ENCODE data around the gene HOXA11. TPM values are rescaled to one million over a fixed set of nuclear protein-coding genes. Genes with fewer than 3 reads are reported as not detected.
A peak's percentile ranks its signal among the peaks of the same experiment; 100 is the strongest.

Gene HOXA11
- total RNA-seq, 1 experiment from 2014 or later: 26.6 TPM

DNA sequence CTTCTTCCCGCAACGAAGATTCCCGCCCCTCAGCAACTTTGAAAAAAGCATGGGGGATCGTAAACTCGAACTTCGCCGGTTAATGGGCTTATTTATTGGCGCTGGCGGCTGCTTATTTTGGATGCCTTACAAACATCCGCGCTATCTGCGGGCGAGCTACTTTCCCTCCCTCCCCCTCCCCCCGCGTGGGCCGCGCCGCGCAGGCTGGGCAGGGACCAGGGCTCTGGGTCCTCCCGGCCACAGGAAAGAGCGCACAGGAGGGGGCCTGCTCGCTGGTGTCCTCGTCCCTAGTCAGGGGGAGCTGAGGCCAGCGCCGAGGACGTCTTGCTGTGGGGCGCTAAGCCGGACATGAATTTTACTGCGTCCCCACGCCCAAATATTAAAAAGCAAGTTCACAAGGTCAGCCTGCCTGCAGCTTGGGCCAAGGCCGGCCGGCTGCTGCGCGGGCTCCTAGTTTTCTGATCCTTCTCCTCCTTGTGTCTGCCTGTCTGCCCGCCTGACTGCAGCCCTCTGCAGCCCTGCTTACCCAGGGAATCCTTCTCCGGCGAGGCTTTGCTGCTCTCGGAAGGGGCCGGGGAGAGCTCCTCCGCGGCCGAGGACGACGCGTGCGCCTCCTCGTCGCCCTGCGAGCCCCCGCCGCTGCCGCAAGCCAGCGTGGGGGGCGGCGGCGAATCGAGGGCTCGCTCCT lies 12.1 kb downstream of the HOXA11 start:
- Histone ChIP-seq H3K9ac (ENCODE audit: low read length) (peak overlapping the region; percentile 90), H3K27ac (ENCODE audit: low read length) (peak overlapping the region; percentile 97), H4K20me1 (ENCODE audit: low read length) (no peaks in the 10 kb centered on the region), H3K4me3 (ENCODE audit: low read length) (peak overlapping the region; percentile 84), H2AFZ (ENCODE audit: low read length) (no peak overlapping the region), H3K9me2 (replicated peaks; ENCODE audit: low read length) (no peaks in the 10 kb centered on the region), H3K27me3 (ENCODE audit: low read length) (no peaks in the 10 kb centered on the region), H3K36me3 (ENCODE audit: low read depth, low read length) (0 out of 2 replicates have a peak, but pooled peaks cover 4% of the 10 kb centered on the region), H3F3A (ENCODE audit: low read length, unreplicated experiment) (no peaks in the 10 kb centered on the region), H3K4me1 (ENCODE audit: insufficient read depth, low read length) (peaks cover 21% of the 10 kb centered on the region), H3K79me2 (ENCODE audit: low read length) (peaks cover 100% of the 10 kb centered on the region), H3K9me3 (ENCODE audit: low read length) (no peaks in the 10 kb centered on the region), H3K4me2 (ENCODE audit: low read length) (peak overlapping the region; percentile 93)
- CTCF ChIA-PET: interaction anchor here (0.5 to 0.7 kb wide), 3 partner anchors 9 to 600 kb away, joined by 3 read pairs; partner anchors contain the start of gene HIBADH
- intact Hi-C loops (cut with micrococcal nuclease): no loop called here
- POLR2A ChIA-PET (ENCODE audit: unreplicated experiment): interaction anchor here (0.5 to 1.3 kb wide), 7 partner anchors 10 to 32 kb away, joined by 3 to 7 read pairs (median 5); partner anchors contain the start of genes HOXA11 and HOXA13
- ATAC-seq (peak; percentile 24), DNase-seq (peak; percentile 87)
- no TSS peak for BruUV-seq (replicated peaks)
- no peak for TF ChIP-seq EZH2 (IDR thresholded peaks at IDR 0.05; ENCODE audit: low read length, unreplicated experiment)
- no peak for TF ChIP-seq EZH2phosphoT487 (IDR thresholded peaks at IDR 0.05; ENCODE audit: borderline replicate concordance, low read length)
- TF ChIP-seq, protein P1, sequence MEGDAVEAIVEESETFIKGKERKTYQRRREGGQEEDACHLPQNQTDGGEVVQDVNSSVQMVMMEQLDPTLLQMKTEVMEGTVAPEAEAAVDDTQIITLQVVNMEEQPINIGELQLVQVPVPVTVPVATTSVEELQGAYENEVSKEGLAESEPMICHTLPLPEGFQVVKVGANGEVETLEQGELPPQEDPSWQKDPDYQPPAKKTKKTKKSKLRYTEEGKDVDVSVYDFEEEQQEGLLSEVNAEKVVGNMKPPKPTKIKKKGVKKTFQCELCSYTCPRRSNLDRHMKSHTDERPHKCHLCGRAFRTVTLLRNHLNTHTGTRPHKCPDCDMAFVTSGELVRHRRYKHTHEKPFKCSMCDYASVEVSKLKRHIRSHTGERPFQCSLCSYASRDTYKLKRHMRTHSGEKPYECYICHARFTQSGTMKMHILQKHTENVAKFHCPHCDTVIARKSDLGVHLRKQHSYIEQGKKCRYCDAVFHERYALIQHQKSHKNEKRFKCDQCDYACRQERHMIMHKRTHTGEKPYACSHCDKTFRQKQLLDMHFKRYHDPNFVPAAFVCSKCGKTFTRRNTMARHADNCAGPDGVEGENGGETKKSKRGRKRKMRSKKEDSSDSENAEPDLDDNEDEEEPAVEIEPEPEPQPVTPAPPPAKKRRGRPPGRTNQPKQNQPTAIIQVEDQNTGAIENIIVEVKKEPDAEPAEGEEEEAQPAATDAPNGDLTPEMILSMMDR (conservative IDR thresholded peaks at IDR 0.05; ENCODE audit: low read depth, low read length): no peak

- CTCF ChIA-PET: interaction anchor here (0.7 kb wide), 1 partner anchor 10 kb away, joined by 3 read pairs; no protein-coding TSS in a partner anchor
- Histone ChIP-seq H2AFZ (ENCODE audit: low read length) (no peak overlapping the region), H3K27ac (ENCODE audit: low read length) (peak overlapping the region; percentile 97), H3K36me3 (ENCODE audit: low read depth, low read length) (0 out of 2 replicates have a peak, but pooled peaks cover 4% of the 10 kb centered on the region), H3K4me2 (ENCODE audit: low read length) (peak overlapping the region; percentile 93), H3F3A (ENCODE audit: low read length, unreplicated experiment) (no peaks in the 10 kb centered on the region), H3K4me1 (ENCODE audit: insufficient read depth, low read length) (peaks cover 27% of the 10 kb centered on the region), H3K4me3 (ENCODE audit: low read length) (peak overlapping the region; percentile 84), H4K20me1 (ENCODE audit: low read length) (no peaks in the 10 kb centered on the region), H3K9me2 (replicated peaks; ENCODE audit: low read length) (no peaks in the 10 kb centered on the region), H3K27me3 (ENCODE audit: low read length) (no peaks in the 10 kb centered on the region), H3K79me2 (ENCODE audit: low read length) (peaks cover 100% of the 10 kb centered on the region), H3K9me3 (ENCODE audit: low read length) (no peaks in the 10 kb centered on the region), H3K9ac (ENCODE audit: low read length) (peak overlapping the region; percentile 90)
- POLR2A ChIA-PET (ENCODE audit: unreplicated experiment): interaction anchor here (0.5 to 1.3 kb wide), 6 partner anchors 10 to 28 kb away, joined by 3 to 7 read pairs (median 5); partner anchors contain the start of genes HOXA11 and HOXA13
- DNase-seq (no peak), ATAC-seq (no peak)
- BruUV-seq (replicated peaks): no TSS peak
- intact Hi-C loops (cut with micrococcal nuclease): no loop called here
- TF ChIP-seq EZH2phosphoT487 (IDR thresholded peaks at IDR 0.05; ENCODE audit: borderline replicate concordance, low read length) (no peak), EZH2 (IDR thresholded peaks at IDR 0.05; ENCODE audit: low read length, unreplicated experiment) (no peak)
- TF ChIP-seq, protein P1 (conservative IDR thresholded peaks at IDR 0.05; ENCODE audit: low read depth, low read length): no peak
Observed at GRCh38 chr7:27172315-27172774, 12.7 kb downstream of the HOXA11 start.

Measured in PC-3 (cell line).